DOHH2 (cell line): ENCODE data around the gene NEU3.

ENCODE experiments used
- CTCF ChIP-seq: fragments of 200-600 bp; sonication (generic); IDR thresholded peaks from one replicate; pipeline ENCODE4 v1.5.1; 2014; ENCODE audit warnings: antibody characterized with exemption, mild to moderate bottlenecking, low read depth, low read length; ENCODE audit not compliant: poor library complexity, severe bottlenecking
- EZH2phosphoT487 ChIP-seq: fragments of 200-600 bp; sonication (generic); IDR thresholded peaks from 2 replicates; pipeline ENCODE4 v1.6.1; 2017; ENCODE audit warnings: borderline replicate concordance, mild to moderate bottlenecking, antibody characterized with exemption, low read length, moderate library complexity, mixed read lengths

DNA sequence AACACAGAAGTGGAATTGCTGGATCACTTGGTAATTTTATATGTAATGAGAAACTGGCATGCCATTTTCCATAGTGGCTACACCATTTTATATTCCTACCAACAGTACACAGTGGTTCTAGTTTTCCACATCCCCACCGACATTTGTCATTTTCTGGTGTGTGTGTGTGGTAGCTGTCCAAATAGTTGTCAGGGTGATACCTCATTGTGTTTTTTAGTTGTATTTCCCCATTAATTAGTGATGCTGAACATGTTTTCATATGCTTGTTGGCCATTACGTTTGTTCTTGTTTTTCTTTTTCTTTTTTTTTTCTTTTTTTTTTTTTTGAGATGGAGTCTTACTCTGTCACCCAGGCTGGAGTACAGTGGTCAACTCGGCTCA, 12.2 kb downstream of the NEU3 start:
- no peak for TF ChIP-seq CTCF
- TF ChIP-seq EZH2phosphoT487: no peak
